SK-N-SH (cell line): ENCODE data around the gene STX16. TPM values are rescaled to one million over a fixed set of nuclear protein-coding genes. Genes with fewer than 3 reads are reported as not detected.

Experiments used
- CTCF ChIA-PET: fragments of 300-600, 350-600 bp; formaldehyde crosslinking; extraction: SDS; loops from one replicate; lab custom pipeline; 2021; lab: Yijun Ruan, JAX
- POLR2A ChIA-PET: fragments of 350-600 bp; sonication (Branson Sonifier 250); formaldehyde crosslinking; extraction: SDS; loops from one replicate; lab custom pipeline; 2020; ENCODE audit warnings: antibody characterized with exemption, inconsistent platforms; lab: Yijun Ruan, JAX
- DNase-seq: peaks from one replicate; pipeline ENCODE4 v3.0.0; 2012
- H2AFZ ChIP-seq: fragments of 200-600 bp; sonication (generic); 2 replicates; pipeline ENCODE4 v1.8.1; 2016; ENCODE audit warnings: antibody characterized with exemption, mild to moderate bottlenecking, low read depth
- H3F3A ChIP-seq: fragments of 200-600 bp; sonication (generic); replicated peaks from 2 replicates; pipeline ENCODE3; 2016; ENCODE audit warnings: antibody characterized with exemption, mild to moderate bottlenecking; ENCODE audit not compliant: insufficient read depth
- H3K27ac ChIP-seq, 2 experiments: fragments of 200-500 bp in 1 of 2; fragments of 200-600 bp in 1 of 2; sonication (Bioruptor generic) in 1 of 2; sonication (generic), shearing (Covaris generic) in 1 of 2; 2 replicates each; pipeline versions ENCODE4 v1.5.1 to v1.6.1; 2014 to 2016; ENCODE audit warnings: low read depth in 2 of 2, inconsistent platforms in 1 of 2, low read length in 1 of 2, mild to moderate bottlenecking in 1 of 2, mixed read lengths in 1 of 2
- H3K27me3 ChIP-seq: fragments of 200-600 bp; sonication (generic), shearing (Covaris generic); 2 replicates; pipeline ENCODE4 v1.6.1; 2016; ENCODE audit warnings: mixed run types; ENCODE audit not compliant: insufficient read depth
- H3K36me3 ChIP-seq, 2 experiments: fragments of 200-500 bp in 1 of 2; fragments of 200-600 bp in 1 of 2; sonication (Bioruptor generic) in 1 of 2; sonication (generic) in 1 of 2; replicated peaks in 1 of 2; 2 replicates each; pipeline versions ENCODE3 to v1.5.1; 2014 to 2016; ENCODE audit warnings: low read length in 1 of 2, mild to moderate bottlenecking in 1 of 2; ENCODE audit not compliant: insufficient read depth in 2 of 2, control insufficient read depth in 1 of 2
- H3K4me1 ChIP-seq, 2 experiments: fragments of 200-500 bp in 1 of 2; fragments of 200-600 bp in 1 of 2; sonication (Bioruptor generic) in 1 of 2; sonication (generic), shearing (Covaris generic) in 1 of 2; 2 replicates each; pipeline versions ENCODE4 v1.5.1 to v1.6.1; 2014 to 2016; ENCODE audit warnings: low read depth in 1 of 2, low read length in 1 of 2, mixed run types in 1 of 2; ENCODE audit not compliant: insufficient read depth in 2 of 2, control insufficient read depth in 1 of 2
- H3K4me2 ChIP-seq: fragments of 200-600 bp; sonication (generic), shearing (Covaris generic); 2 replicates; pipeline ENCODE4 v1.6.1; 2017; ENCODE audit warnings: mixed run types
- H3K4me3 ChIP-seq, 2 experiments: fragments of 200-500 bp in 1 of 2; fragments of 200-600 bp in 1 of 2; sonication (Bioruptor generic) in 1 of 2; sonication (generic), shearing (Covaris generic) in 1 of 2; 2 replicates each; pipeline versions ENCODE4 v1.5.1 to v1.8.1; 2014 to 2016; ENCODE audit warnings: low read depth in 2 of 2, inconsistent platforms in 1 of 2, low read length in 1 of 2, mild to moderate bottlenecking in 1 of 2, mixed read lengths in 1 of 2, moderate library complexity in 1 of 2
- H3K79me2 ChIP-seq: fragments of 200-600 bp; sonication (generic); 2 replicates; pipeline ENCODE4 v1.8.1; 2017; ENCODE audit warnings: mild to moderate bottlenecking; ENCODE audit not compliant: insufficient read depth
- H3K9ac ChIP-seq: fragments of 200-600 bp; sonication (generic); 2 replicates; pipeline ENCODE4 v1.6.1; 2017; ENCODE audit warnings: mixed run types
- H3K9me2 ChIP-seq: fragments of 200-600 bp; sonication (generic); 2 replicates; pipeline ENCODE4 v1.6.1; 2017; ENCODE audit warnings: mixed run types
- H3K9me3 ChIP-seq: fragments of 200-600 bp; sonication (generic); 2 replicates; pipeline ENCODE4 v1.6.1; 2017; ENCODE audit warnings: mixed run types, mild to moderate bottlenecking, moderate library complexity
- H4K20me1 ChIP-seq: fragments of 200-600 bp; sonication (generic); 2 replicates; pipeline ENCODE4 v1.6.1; 2017; ENCODE audit warnings: mild to moderate bottlenecking, mixed run types; ENCODE audit not compliant: insufficient read depth
- EP300 ChIP-seq, 2 experiments: IDR thresholded peaks; 2 replicates each; pipeline versions ENCODE4 v1.4.0 to v1.6.1; 2012; ENCODE audit warnings: borderline replicate concordance in 1 of 2, low read depth in 1 of 2, low read length in 1 of 2
- EZH2phosphoT487 ChIP-seq: fragments of 200-600 bp; sonication (generic); IDR thresholded peaks from 2 replicates; pipeline ENCODE4 v1.6.1; 2017; ENCODE audit warnings: low read depth, mixed run types, mild to moderate bottlenecking, antibody characterized with exemption, moderate library complexity, borderline replicate concordance
- FOXJ3 ChIP-seq: sonication (generic); formaldehyde crosslinking; IDR thresholded peaks from 2 replicates; pipeline ENCODE4 v1.5.1; 2020; ENCODE audit warnings: mild to moderate bottlenecking, missing genetic modification reagents
- FOXM1 ChIP-seq: IDR thresholded peaks from 2 replicates; pipeline ENCODE4 v1.4.0; 2012; ENCODE audit warnings: low read depth, mild to moderate bottlenecking
- GATA2 ChIP-seq: sonication (generic); formaldehyde crosslinking; IDR thresholded peaks from 2 replicates; pipeline ENCODE4 v1.5.0; 2020; ENCODE audit warnings: mild to moderate bottlenecking, missing genetic modification reagents
- MAX ChIP-seq: IDR thresholded peaks from 2 replicates; pipeline ENCODE4 v1.4.0; 2012; ENCODE audit warnings: low read depth
- NFIC ChIP-seq: IDR thresholded peaks from 2 replicates; pipeline ENCODE4 v1.4.0; 2012; ENCODE audit warnings: borderline replicate concordance
- POLR2AphosphoS5 ChIP-seq: IDR thresholded peaks from 2 replicates; pipeline ENCODE4 v1.6.1; 2012; ENCODE audit warnings: low read depth, low read length
- RCOR1 ChIP-seq: fragments of 150-350 bp; IDR thresholded peaks from 2 replicates; pipeline ENCODE4 v1.6.1; 2017; ENCODE audit warnings: antibody characterized with exemption, low read length
- REST ChIP-seq: IDR thresholded peaks from 2 replicates; pipeline ENCODE4 v1.6.1; 2012; ENCODE audit warnings: mild to moderate bottlenecking, low read depth, low read length, moderate library complexity
- RXRA ChIP-seq: IDR thresholded peaks from 2 replicates; pipeline ENCODE4 v1.4.0; 2012; ENCODE audit warnings: low read depth, mild to moderate bottlenecking, borderline replicate concordance
- SMC3 ChIP-seq: IDR thresholded peaks from 2 replicates; pipeline ENCODE4 v1.6.1; 2012; ENCODE audit warnings: low read depth, low read length, improper control_type of control experiment
- USF2 ChIP-seq: fragments of 150-350 bp; IDR thresholded peaks from 2 replicates; pipeline ENCODE4 v1.6.1; 2017; ENCODE audit warnings: antibody characterized with exemption, low read length, low read depth, borderline replicate concordance
- ZBTB33 ChIP-seq: IDR thresholded peaks from 2 replicates; pipeline ENCODE4 v1.4.0; 2012; ENCODE audit warnings: low read depth, borderline replicate concordance
- WGBS: methylation state at CpG from one replicate; pipeline ENCODE4 v1.1.6; 2017; ENCODE audit warnings: low lambda C conversion rate; 5-methylcytosine and 5-hydroxymethylcytosine counted together
- polyA plus RNA-seq, 3 experiments: library from polyadenylated mRNA; depleted of rRNA; stranded (reverse); fragments of >200 nt; gene quantifications; 2 replicates each; pipeline ENCODE4 v1.2.3, GENCODE V29; 2012

STX16 gene
- polyA plus RNA-seq, 1 of the 3 experiments (the other 2 are of a cell fraction), result 63.8 TPM

GRCh38 chr20:58604128-58604881 lies 46.8 kb upstream of the STX16 start:
- Histone ChIP-seq H3K4me1 (peaks cover 0 to 28% of the 10 kb centered on the region in 2 experiments; a peak in 1 of 4 replicates), H3K79me2 (no peaks in the 10 kb centered on the region), H3F3A (no peaks in the 10 kb centered on the region), H3K9ac (no peak overlapping the region), H3K27ac (peak overlapping the region in 1 of 2 experiments; percentile 47; a peak in 1 of 4 replicates), H3K4me3 (no peak overlapping the region), H3K36me3 (no peaks in the 10 kb centered on the region), H3K9me3 (no peaks in the 10 kb centered on the region), H3K4me2 (no peak overlapping the region), H3K9me2 (no peaks in the 10 kb centered on the region), H4K20me1 (no peaks in the 10 kb centered on the region), H2AFZ (no peak overlapping the region), H3K27me3 (no peaks in the 10 kb centered on the region)
- peak; percentile 64; the same call in 1 of the 2 replicates for TF ChIP-seq FOXJ3 (CRISPR knock-in tag)
- peak; percentile 19; the same call in 1 of the 2 replicates for TF ChIP-seq GATA2 (CRISPR knock-in tag)
- peak; percentile 15; the same call in 1 of the 2 replicates for TF ChIP-seq RCOR1
- TF ChIP-seq POLR2AphosphoS5, result no peak
- no peak for TF ChIP-seq MAX
- no peak for TF ChIP-seq REST
- no peak for TF ChIP-seq FOXM1
- no peak for TF ChIP-seq SMC3
- TF ChIP-seq NFIC, result no peak
- TF ChIP-seq RXRA, result no peak
- TF ChIP-seq EP300 (IDR thresholded peaks at IDR 0.05; ENCODE audit: borderline replicate concordance in 1 of 2, low read depth in 1 of 2, low read length in 1 of 2), result peak in 1 of 2 experiments; percentile 41; a peak in 1 of 4 replicates
- no peak for TF ChIP-seq ZBTB33
- TF ChIP-seq USF2, result no peak
- TF ChIP-seq EZH2phosphoT487, result no peak
- DNase-seq, result peak; percentile 81
- 49% methylated on average over 9 of the region's 19 CpGs for WGBS
- ChIA-PET POLR2A (interaction anchor here (0.6 to 1.0 kb wide), 2 partner anchors 47 to 133 kb away, joined by 3 to 4 read pairs; no protein-coding TSS in a partner anchor), CTCF (interaction anchor here (0.7 to 1.4 kb wide), 4 partner anchors 27 to 356 kb away, joined by 3 to 4 read pairs (median 3); partner anchors contain the start of gene STX16)
